ENCODE data around the gene FAM76B. TPM values are rescaled to one million over a fixed set of nuclear protein-coding genes. Genes with fewer than 3 reads are reported as not detected.

FAM76B gene
- 7.1 to 10.9 TPM (median 8.5 TPM) in 5 replicates for total RNA-seq (2022; extraction: Qiagen RNA extraction)

GRCh38 chr11:95789506-95790122 lies at the start of gene FAM76B:
TSS of gene FAM76B (minus strand) at chr11:95789782. CDS start at chr11:95789478, 304 bp downstream.

DNA sequence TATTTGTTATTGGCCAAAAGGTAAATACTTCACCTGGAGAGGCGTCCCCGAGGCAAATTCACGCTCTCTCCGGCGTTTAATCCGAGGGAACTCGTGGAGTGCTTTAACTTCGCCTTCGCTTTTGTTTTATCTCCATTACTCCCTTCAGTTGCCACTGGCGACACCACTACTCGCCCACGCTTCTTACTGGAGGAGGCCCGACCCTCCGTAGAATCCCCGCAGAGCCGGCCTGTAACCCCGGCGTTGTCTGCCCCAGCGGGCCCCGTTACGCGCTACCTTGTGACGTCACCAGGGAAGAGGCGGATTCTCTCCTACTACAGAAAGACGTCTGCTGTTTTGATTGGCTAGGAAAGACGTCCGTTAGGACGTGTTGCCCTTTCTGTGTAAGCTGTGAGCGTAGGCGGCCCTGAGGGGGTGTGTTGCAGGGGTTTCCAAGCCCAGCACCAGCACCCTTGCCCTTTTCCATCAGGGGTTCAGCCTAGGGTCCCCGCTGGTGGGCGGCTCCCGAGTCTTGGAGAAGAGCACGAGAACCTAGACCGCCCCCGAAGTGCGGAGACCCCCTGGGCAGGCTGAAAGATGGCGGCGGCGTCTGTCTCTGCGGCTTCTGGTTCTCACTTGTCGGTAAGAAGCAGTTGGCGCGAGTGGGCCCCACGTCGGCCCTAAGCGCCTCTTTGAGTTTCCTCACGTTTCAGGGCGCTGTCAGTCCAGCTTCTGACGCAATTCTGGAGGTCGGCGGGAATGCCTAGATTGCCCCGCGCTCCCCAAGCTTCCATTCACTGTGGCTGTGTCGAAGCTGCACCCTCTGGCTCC lies 746 bp upstream of the FAM76B start, which contains the start of gene CEP57:
Gene CEP57, plus strand, starts transcription at position 376 of the 810 bp plus-strand sequence. Its CDS starts 201 bp downstream, at position 577.

Other genes with a start within 250 kb of the FAM76B start
- 12.6 to 16.3 TPM (median 14.7 TPM) in 5 replicates for gene CEP57, start 716 bp upstream of the FAM76B start, total RNA-seq (2022; extraction: Qiagen RNA extraction)
- gene MTMR2, start 134.3 kb upstream of the FAM76B start, total RNA-seq (2022; extraction: Qiagen RNA extraction): 24.5 to 28.8 TPM (median 25.5 TPM) in 5 replicates

Data from A549 treated with dexamethasone at 1 μM for 4 hours (cell line).